ENCODE results near the gene SNCB.

DNA sequence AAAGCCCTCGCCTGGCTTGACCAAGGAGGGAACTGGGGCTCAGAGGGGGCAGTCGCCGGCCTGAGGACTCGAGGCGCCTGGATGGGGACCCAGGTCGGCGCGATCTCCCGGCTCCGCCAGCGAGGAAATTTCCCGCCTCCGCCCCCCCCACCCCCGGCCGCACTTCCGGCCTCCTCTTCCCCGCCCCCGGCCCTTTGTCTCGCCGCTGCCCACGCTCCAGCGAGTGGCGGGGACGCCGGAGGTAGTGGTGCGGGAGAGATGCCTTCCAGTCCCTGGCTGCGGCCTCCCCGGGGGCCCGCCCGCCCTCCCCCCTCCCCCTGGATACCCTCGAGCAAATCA, 19.9 kb downstream of the SNCB start:
- TF ChIP-seq, protein P1, sequence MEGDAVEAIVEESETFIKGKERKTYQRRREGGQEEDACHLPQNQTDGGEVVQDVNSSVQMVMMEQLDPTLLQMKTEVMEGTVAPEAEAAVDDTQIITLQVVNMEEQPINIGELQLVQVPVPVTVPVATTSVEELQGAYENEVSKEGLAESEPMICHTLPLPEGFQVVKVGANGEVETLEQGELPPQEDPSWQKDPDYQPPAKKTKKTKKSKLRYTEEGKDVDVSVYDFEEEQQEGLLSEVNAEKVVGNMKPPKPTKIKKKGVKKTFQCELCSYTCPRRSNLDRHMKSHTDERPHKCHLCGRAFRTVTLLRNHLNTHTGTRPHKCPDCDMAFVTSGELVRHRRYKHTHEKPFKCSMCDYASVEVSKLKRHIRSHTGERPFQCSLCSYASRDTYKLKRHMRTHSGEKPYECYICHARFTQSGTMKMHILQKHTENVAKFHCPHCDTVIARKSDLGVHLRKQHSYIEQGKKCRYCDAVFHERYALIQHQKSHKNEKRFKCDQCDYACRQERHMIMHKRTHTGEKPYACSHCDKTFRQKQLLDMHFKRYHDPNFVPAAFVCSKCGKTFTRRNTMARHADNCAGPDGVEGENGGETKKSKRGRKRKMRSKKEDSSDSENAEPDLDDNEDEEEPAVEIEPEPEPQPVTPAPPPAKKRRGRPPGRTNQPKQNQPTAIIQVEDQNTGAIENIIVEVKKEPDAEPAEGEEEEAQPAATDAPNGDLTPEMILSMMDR (IDR thresholded peaks at IDR 0.05; ENCODE audit: low read depth, low read length), result no peak
- TF ChIP-seq POLR2A (IDR thresholded peaks at IDR 0.05; ENCODE audit: extremely low read depth, insufficient read length), result no peak
- TF ChIP-seq, protein P2, sequence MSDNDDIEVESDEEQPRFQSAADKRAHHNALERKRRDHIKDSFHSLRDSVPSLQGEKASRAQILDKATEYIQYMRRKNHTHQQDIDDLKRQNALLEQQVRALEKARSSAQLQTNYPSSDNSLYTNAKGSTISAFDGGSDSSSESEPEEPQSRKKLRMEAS (IDR thresholded peaks at IDR 0.05; ENCODE audit: low read depth, low read length), result no peak
- no peak for TF ChIP-seq MYC (IDR thresholded peaks at IDR 0.05; ENCODE audit: low read depth, low read length)
